Measurements from ENCODE around the gene RNF152. TPM values are rescaled to one million over a fixed set of nuclear protein-coding genes. Genes with fewer than 3 reads are reported as not detected.

RNF152 gene
- total and polyA plus RNA-seq, 2 of the 4 experiments (the other 2 are of a cell fraction) = 7.5 to 18.5 TPM

- Histone ChIP-seq H2AK5ac (ENCODE audit: low read depth, low read length) (no peak overlapping the region), H3K23ac (ENCODE audit: low read depth, low read length) (no peak overlapping the region), H3K4ac (ENCODE audit: low read depth, low read length) (no peak overlapping the region), H3K56ac (ENCODE audit: extremely low read depth, insufficient read depth, low read length) (no peak overlapping the region), H2BK5ac (ENCODE audit: low read depth, low read length, poor library complexity, severe bottlenecking) (no peak overlapping the region), H4K91ac (ENCODE audit: insufficient read depth, low read depth, low read length) (no peak overlapping the region), H4K8ac (ENCODE audit: low read depth in 2 of 2, low read length in 2 of 2) (no peak overlapping the region), H3K4me2 (ENCODE audit: low read depth, low read length) (no peak overlapping the region), H2BK20ac (ENCODE audit: low read depth, low read length) (no peak overlapping the region), H3K79me1 (ENCODE audit: low read depth in 1 of 2, low read length in 2 of 2) (peaks cover 9 to 17% of the 10 kb centered on the region in 2 experiments), H3K18ac (ENCODE audit: low read depth, low read length) (no peak overlapping the region), H2BK15ac (ENCODE audit: low read depth, low read length) (no peak overlapping the region), H3K9ac (ENCODE audit: low read depth, low read length) (no peak overlapping the region), H3K9me1 (ENCODE audit: insufficient read depth, low read length) (peaks cover 4% of the 10 kb centered on the region; the same call in 1 of the 2 replicates), H2AK9ac (replicated peaks; ENCODE audit: low read depth, low read length, poor library complexity) (no peak overlapping the region), H4K5ac (ENCODE audit: low read depth, low read length) (no peak overlapping the region), H3K27me3 (ENCODE audit: control insufficient read depth, insufficient read depth, low read length) (no peaks in the 10 kb centered on the region), H3K27ac (ENCODE audit: insufficient read depth, low read length) (no peak overlapping the region), H3K14ac (replicated peaks; ENCODE audit: low read depth, low read length) (no peak overlapping the region), H3K36me3 (ENCODE audit: control insufficient read depth, insufficient read depth, low read length) (no peaks in the 10 kb centered on the region), H3K9me3 (ENCODE audit: control insufficient read depth, insufficient read depth, low read length) (no peaks in the 10 kb centered on the region), H3K4me1 (ENCODE audit: control insufficient read depth, insufficient read depth, low read length) (peaks cover 16% of the 10 kb centered on the region), H3K4me3 (ENCODE audit: insufficient read depth, low read depth, low read length) (no peak overlapping the region), H2AFZ (replicated peaks; ENCODE audit: low read length, poor library complexity) (no peak overlapping the region), H2BK120ac (ENCODE audit: low read depth, low read length) (no peak overlapping the region), H4K20me1 (ENCODE audit: insufficient read depth, low read length) (peaks cover 10% of the 10 kb centered on the region)
- 86% methylated on average over 3 of the region's 7 CpGs; no CpG with 5 or more reads in 1 of the 2 experiments for WGBS, 2 experiments (ENCODE audit: extremely low coverage in 2 of 2, insufficient read length in 1 of 2)
- TF ChIP-seq RFX5 (IDR thresholded peaks at IDR 0.05; ENCODE audit: low read depth, low read length) (no peak), BHLHE40 (IDR thresholded peaks at IDR 0.05; ENCODE audit: low read depth, low read length) (no peak), RCOR1 (IDR thresholded peaks at IDR 0.05; ENCODE audit: insufficient replicate concordance, low read length) (no peak), MXI1 (IDR thresholded peaks at IDR 0.05; ENCODE audit: borderline replicate concordance, low read depth, low read length) (no peak), SMC3 (IDR thresholded peaks at IDR 0.05; ENCODE audit: low read depth, low read length) (no peak), ELK1 (IDR thresholded peaks at IDR 0.05; ENCODE audit: borderline replicate concordance, low read depth, low read length) (no peak)
- no peak for ATAC-seq (ENCODE audit: low read depth)
- POLR2A ChIA-PET (ENCODE audit: unreplicated experiment) = no interaction called here
- dilution Hi-C loops (cut with HindIII; ENCODE audit: low sequenced_read_pairs, unreplicated experiment) (no loop called here), intact Hi-C loops (cut with micrococcal nuclease) (no loop called here), in situ Hi-C loops (cut with MboI; ENCODE audit: low sequenced_read_pairs) (no loop called here)
- CTCF ChIA-PET = interaction anchor here (0.7 kb wide), 1 partner anchor 25 kb away, joined by 3 read pairs; no protein-coding TSS in a partner anchor
- no peak for DNase-seq
- no TSS peak for BruUV-seq (replicated peaks)
Observed at GRCh38 chr18:61829108-61829507, 63.7 kb downstream of the RNF152 start.

All from IMR-90 (cell line).